Measurements from ENCODE around the gene BANF1. TPM values are rescaled to one million over a fixed set of nuclear protein-coding genes. Genes with fewer than 3 reads are reported as not detected.
A peak's percentile ranks its signal among the peaks of the same experiment; 100 is the strongest.

The BANF1 gene
- total RNA-seq, 4 donors from 2014 or later: 23.9 to 68.9 (median 51.0) TPM

GRCh38 chr11:65958774-65959420, 43.4 kb upstream of the BANF1 start:
- H3K9me3 ChIP-seq: no peaks in the 10 kb centered on the region
- TF ChIP-seq, protein P1, sequence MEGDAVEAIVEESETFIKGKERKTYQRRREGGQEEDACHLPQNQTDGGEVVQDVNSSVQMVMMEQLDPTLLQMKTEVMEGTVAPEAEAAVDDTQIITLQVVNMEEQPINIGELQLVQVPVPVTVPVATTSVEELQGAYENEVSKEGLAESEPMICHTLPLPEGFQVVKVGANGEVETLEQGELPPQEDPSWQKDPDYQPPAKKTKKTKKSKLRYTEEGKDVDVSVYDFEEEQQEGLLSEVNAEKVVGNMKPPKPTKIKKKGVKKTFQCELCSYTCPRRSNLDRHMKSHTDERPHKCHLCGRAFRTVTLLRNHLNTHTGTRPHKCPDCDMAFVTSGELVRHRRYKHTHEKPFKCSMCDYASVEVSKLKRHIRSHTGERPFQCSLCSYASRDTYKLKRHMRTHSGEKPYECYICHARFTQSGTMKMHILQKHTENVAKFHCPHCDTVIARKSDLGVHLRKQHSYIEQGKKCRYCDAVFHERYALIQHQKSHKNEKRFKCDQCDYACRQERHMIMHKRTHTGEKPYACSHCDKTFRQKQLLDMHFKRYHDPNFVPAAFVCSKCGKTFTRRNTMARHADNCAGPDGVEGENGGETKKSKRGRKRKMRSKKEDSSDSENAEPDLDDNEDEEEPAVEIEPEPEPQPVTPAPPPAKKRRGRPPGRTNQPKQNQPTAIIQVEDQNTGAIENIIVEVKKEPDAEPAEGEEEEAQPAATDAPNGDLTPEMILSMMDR (IDR thresholded peaks at IDR 0.05): no peak
- no peak for TF ChIP-seq POLR2A (IDR thresholded peaks at IDR 0.05)
- TF ChIP-seq EP300 (IDR thresholded peaks at IDR 0.05): no peak
- no peak overlapping the region for H3K4me3 ChIP-seq
- H3K36me3 ChIP-seq: peaks cover 0 to 3% (median 0%) of the 10 kb centered on the region in 3 donors
- DNase-seq (ENCODE audit: low spot score in 2 of 2): no peak
- 60 to 68% methylated on average over 9 to 13 of the region's 17 CpGs for WGBS, 2 donors
- H3K27me3 ChIP-seq: peaks cover 0 to 12% of the 10 kb centered on the region in 2 donors
- H3K27ac ChIP-seq: no peak overlapping the region
- peaks cover 0 to 23% (median 20%) of the 10 kb centered on the region in 4 donors for H3K4me1 ChIP-seq

DNA sequence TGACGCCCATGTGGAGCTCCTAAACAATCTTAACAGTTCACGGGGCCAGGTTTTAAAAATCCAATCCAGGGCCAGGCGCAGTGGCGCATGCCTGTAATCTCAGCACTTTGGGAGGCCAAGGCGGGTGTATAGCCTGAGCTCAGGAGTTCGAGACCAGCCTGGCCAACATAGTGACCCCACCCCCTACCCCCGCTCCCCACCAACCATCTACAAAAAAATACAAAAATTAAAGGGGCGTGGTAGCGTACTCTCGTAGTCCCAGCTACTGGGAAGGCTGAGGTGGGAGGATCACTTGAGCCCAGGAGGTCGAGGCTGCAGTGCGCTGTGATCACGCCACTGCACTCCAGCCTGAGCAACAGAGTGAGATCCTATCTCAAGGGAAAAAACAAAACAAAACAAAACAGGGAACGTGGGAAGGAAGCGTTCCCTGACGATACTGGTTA, 41.5 kb upstream of the BANF1 start:
- H3K9me3 ChIP-seq: no peaks in the 10 kb centered on the region
- no peak for DNase-seq (ENCODE audit: low spot score in 2 of 2)
- H3K4me1 ChIP-seq: peaks cover 0 to 34% (median 21%) of the 10 kb centered on the region in 4 donors
- no peaks in the 10 kb centered on the region for H3K27me3 ChIP-seq
- WGBS, 2 donors: 47 to 54% methylated on average over 16 of the region's 16 CpGs
- H3K27ac ChIP-seq: peak overlapping the region; percentile 76 to 96 (median 90)
- peak overlapping the region; percentile 91 to 100 (median 96) for H3K4me3 ChIP-seq
- no peak for TF ChIP-seq POLR2A (IDR thresholded peaks at IDR 0.05)
- TF ChIP-seq, protein P1 (IDR thresholded peaks at IDR 0.05): no peak
- TF ChIP-seq EP300 (IDR thresholded peaks at IDR 0.05): no peak
- peaks cover 0 to 22% (median 11%) of the 10 kb centered on the region in 3 donors for H3K36me3 ChIP-seq

GRCh38 chr11:65961267-65962140, 40.8 kb upstream of the BANF1 start, which contains the start of gene SART1:
SART1 (plus strand) TSS chr11:65961734; CDS start chr11:65961781, 47 bp downstream.
- TF ChIP-seq, protein P1 (IDR thresholded peaks at IDR 0.05): peak in 1 of 5 experiments; percentile 52
- TF ChIP-seq EP300 (IDR thresholded peaks at IDR 0.05) (peak; percentile 97), POLR2A (IDR thresholded peaks at IDR 0.05) (peak; percentile 30 to 64)

GRCh38 chr11:65962141-65962564, 40.1 kb upstream of the BANF1 start:
- peaks cover 0 to 34% (median 21%) of the 10 kb centered on the region in 4 donors for H3K4me1 ChIP-seq
- H3K27me3 ChIP-seq: no peaks in the 10 kb centered on the region
- WGBS, 2 donors: 3 to 4% methylated on average over 8 to 13 of the region's 13 CpGs
- peaks cover 0 to 36% (median 23%) of the 10 kb centered on the region in 3 donors for H3K36me3 ChIP-seq
- no peaks in the 10 kb centered on the region for H3K9me3 ChIP-seq
- H3K27ac ChIP-seq: peak overlapping the region; percentile 76 to 96 (median 90)
- no peak for DNase-seq (ENCODE audit: low spot score in 2 of 2)
- H3K4me3 ChIP-seq: peak overlapping the region; percentile 91 to 100 (median 96)
- TF ChIP-seq, protein P1 (IDR thresholded peaks at IDR 0.05): no peak
- TF ChIP-seq POLR2A (IDR thresholded peaks at IDR 0.05) (no peak), EP300 (IDR thresholded peaks at IDR 0.05) (no peak)

More at GRCh38 chr11:65961267-65962140, 40.8 kb upstream of the BANF1 start, which contains the start of gene SART1:
- peaks cover 0 to 34% (median 21%) of the 10 kb centered on the region in 4 donors for H3K4me1 ChIP-seq
- DNase-seq (ENCODE audit: low spot score in 2 of 2): peak; percentile 91 to 95
- H3K27me3 ChIP-seq: no peaks in the 10 kb centered on the region
- WGBS, 2 donors: 0 to 1% methylated on average over 54 to 57 of the region's 97 CpGs
- H3K4me3 ChIP-seq: peak within 1 kb of the TSS; percentile 91 to 100 (median 96)
- H3K9me3 ChIP-seq: no peaks in the 10 kb centered on the region
- peak within 1 kb of the TSS; percentile 76 to 96 (median 90) for H3K27ac ChIP-seq
- peaks cover 0 to 29% (median 18%) of the 10 kb centered on the region in 3 donors for H3K36me3 ChIP-seq
